RWPE2 (cell line): ENCODE data around the gene SMPD3.

Experiments
- ATAC-seq: fragments of 200-7000 bp; cut with Tn5 transposase; 3 replicates; pipeline ENCODE4 v1.9.1; 2021; ENCODE audit warnings: low read depth
- DNase-seq: peaks from one replicate; pipeline ENCODE4 v3.0.0-alpha.2; 2020; ENCODE audit warnings: low spot score
- H3K27ac ChIP-seq: fragments of 450-650 bp; 2 replicates; pipeline ENCODE4 v1.5.1; 2017; ENCODE audit warnings: mild to moderate bottlenecking; ENCODE audit not compliant: poor library complexity, severe bottlenecking
- H3K27me3 ChIP-seq: fragments of 250-450 bp; sonication (Bioruptor Pico); 2 replicates; pipeline ENCODE4 v1.5.1; 2021; ENCODE audit warnings: mild to moderate bottlenecking, moderate library complexity; ENCODE audit not compliant: insufficient read depth, poor library complexity, severe bottlenecking
- H3K36me3 ChIP-seq: fragments of 250-450 bp; sonication (Bioruptor Pico); 2 replicates; pipeline ENCODE4 v1.5.1; 2020; ENCODE audit warnings: low read depth, mild to moderate bottlenecking, moderate library complexity
- H3K4me1 ChIP-seq: fragments of 250-450 bp; sonication (Bioruptor Pico); 2 replicates; pipeline ENCODE4 v1.5.1; 2021; ENCODE audit warnings: mild to moderate bottlenecking, moderate library complexity; ENCODE audit not compliant: insufficient read depth, poor library complexity, severe bottlenecking
- H3K4me3 ChIP-seq: fragments of 250-450 bp; sonication (Bioruptor Pico); 2 replicates; pipeline ENCODE4 v1.5.1; 2021; ENCODE audit warnings: mild to moderate bottlenecking, moderate library complexity; ENCODE audit not compliant: severe bottlenecking
- H3K9me3 ChIP-seq: fragments of 250-450 bp; sonication (Bioruptor Pico); 2 replicates; pipeline ENCODE4 v1.5.1; 2021; ENCODE audit warnings: mild to moderate bottlenecking, moderate library complexity; ENCODE audit not compliant: severe bottlenecking
- TF ChIP-seq, protein P1 (sequence below): fragments of 450-650 bp; IDR thresholded peaks from one replicate; pipeline ENCODE4 v1.5.1; 2017; ENCODE audit warnings: mild to moderate bottlenecking, moderate library complexity; ENCODE audit not compliant: poor library complexity, severe bottlenecking

Gene SMPD3

GRCh38 chr16:68373528-68374245 is 74.6 kb downstream of the SMPD3 start:
- Histone ChIP-seq H3K9me3 (no peaks in the 10 kb centered on the region), H3K27ac (no peak overlapping the region), H3K27me3 (no peaks in the 10 kb centered on the region), H3K36me3 (no peaks in the 10 kb centered on the region), H3K4me3 (no peak overlapping the region), H3K4me1 (no peaks in the 10 kb centered on the region)
- no peak for DNase-seq
- TF ChIP-seq, protein P1, sequence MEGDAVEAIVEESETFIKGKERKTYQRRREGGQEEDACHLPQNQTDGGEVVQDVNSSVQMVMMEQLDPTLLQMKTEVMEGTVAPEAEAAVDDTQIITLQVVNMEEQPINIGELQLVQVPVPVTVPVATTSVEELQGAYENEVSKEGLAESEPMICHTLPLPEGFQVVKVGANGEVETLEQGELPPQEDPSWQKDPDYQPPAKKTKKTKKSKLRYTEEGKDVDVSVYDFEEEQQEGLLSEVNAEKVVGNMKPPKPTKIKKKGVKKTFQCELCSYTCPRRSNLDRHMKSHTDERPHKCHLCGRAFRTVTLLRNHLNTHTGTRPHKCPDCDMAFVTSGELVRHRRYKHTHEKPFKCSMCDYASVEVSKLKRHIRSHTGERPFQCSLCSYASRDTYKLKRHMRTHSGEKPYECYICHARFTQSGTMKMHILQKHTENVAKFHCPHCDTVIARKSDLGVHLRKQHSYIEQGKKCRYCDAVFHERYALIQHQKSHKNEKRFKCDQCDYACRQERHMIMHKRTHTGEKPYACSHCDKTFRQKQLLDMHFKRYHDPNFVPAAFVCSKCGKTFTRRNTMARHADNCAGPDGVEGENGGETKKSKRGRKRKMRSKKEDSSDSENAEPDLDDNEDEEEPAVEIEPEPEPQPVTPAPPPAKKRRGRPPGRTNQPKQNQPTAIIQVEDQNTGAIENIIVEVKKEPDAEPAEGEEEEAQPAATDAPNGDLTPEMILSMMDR: no peak
- ATAC-seq: no peak

- ATAC-seq (no peak), DNase-seq (no peak)
- Histone ChIP-seq H3K27ac (no peak overlapping the region), H3K36me3 (no peaks in the 10 kb centered on the region), H3K27me3 (no peaks in the 10 kb centered on the region), H3K9me3 (no peaks in the 10 kb centered on the region), H3K4me3 (no peak overlapping the region), H3K4me1 (no peaks in the 10 kb centered on the region)
- TF ChIP-seq, protein P1: no peak
These were observed 75.5 kb downstream of the SMPD3 start for GRCh38 chr16:68372806-68373205.

DNA sequence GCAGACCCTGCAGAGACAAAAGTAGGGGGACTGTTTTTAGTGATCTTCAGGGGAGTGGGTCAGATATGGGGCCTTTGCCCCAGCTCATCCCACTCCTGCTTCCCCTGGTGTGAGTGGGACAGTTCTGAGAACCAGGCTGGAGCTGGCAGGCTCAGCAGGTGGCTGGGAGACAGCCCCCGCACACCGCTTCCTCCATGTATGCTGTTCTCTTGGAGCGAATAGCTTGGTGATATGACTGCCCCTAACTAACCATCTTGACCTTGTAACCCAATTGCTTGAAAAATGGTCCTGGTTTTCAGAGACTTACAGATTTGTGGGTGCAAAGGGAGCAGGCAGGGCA is 76.0 kb downstream of the SMPD3 start:
- no peak for ATAC-seq
- Histone ChIP-seq H3K27me3 (no peaks in the 10 kb centered on the region), H3K4me3 (no peak overlapping the region), H3K36me3 (no peaks in the 10 kb centered on the region), H3K9me3 (no peaks in the 10 kb centered on the region), H3K4me1 (no peaks in the 10 kb centered on the region), H3K27ac (no peak overlapping the region)
- DNase-seq: no peak
- TF ChIP-seq, protein P1: no peak

DNA sequence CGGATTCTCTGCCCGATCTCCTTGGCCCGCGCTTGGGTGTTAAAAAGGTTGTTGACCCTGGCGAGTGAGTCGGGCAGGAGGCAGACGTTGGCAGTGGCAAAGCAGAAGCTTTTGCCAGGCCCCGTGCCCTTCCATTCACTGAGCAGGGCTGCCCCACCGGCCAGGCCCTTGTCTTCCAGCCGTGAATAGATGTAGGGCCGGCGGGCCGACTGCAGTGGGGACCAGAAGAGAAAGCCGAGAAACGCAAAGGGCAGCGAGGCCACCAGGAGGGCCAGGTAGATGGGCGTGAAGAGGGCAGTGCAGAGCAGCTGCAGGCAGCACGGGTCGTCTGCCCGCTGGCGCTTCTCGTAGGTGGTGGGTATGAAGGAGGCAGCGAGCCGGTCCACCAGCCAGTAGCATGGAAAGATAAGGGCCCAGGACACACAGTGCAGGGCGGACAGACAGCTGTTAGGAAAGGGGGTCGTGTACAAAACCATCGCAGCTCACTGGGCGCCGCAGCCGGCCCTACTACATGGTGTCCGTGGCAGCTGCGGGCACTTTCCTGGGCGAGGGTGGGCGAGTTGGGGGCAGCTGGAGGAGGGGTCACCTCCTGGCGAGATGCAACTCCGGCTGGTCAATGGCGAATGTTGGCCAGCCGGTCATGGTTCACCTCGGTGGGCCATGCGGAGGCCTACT is 76.5 kb downstream of the SMPD3 start:
- Histone ChIP-seq H3K27me3 (no peaks in the 10 kb centered on the region), H3K27ac (no peak overlapping the region), H3K4me1 (no peaks in the 10 kb centered on the region), H3K9me3 (no peaks in the 10 kb centered on the region), H3K4me3 (no peak overlapping the region), H3K36me3 (no peaks in the 10 kb centered on the region)
- DNase-seq (peak; percentile 52), ATAC-seq (no peak)
- TF ChIP-seq, protein P1: no peak

GRCh38 chr16:68371276-68371651 is 77.0 kb downstream of the SMPD3 start:
- ATAC-seq (no peak), DNase-seq (no peak)
- Histone ChIP-seq H3K4me1 (no peaks in the 10 kb centered on the region), H3K27ac (no peak overlapping the region), H3K27me3 (no peaks in the 10 kb centered on the region), H3K9me3 (no peaks in the 10 kb centered on the region), H3K36me3 (no peaks in the 10 kb centered on the region), H3K4me3 (no peak overlapping the region)
- TF ChIP-seq, protein P1: no peak
